NCI-H446 (cell line): ENCODE measurements around the gene MOGAT1.
"Not testable (repeated sequence)": the region's sequence is repeated elsewhere in the genome, so short reads cannot be mapped to it uniquely, and the experiment has no call there.

Experiments used
- DNase-seq, 2 experiments: peaks; one replicate each; lab custom pipeline; 2025; lab: John Stamatoyannopoulos, UW

Gene MOGAT1

GRCh38 chr2:222670191-222671038 is 1.0 kb upstream of the MOGAT1 start:
- DNase-seq = no peak

GRCh38 chr2:222672068-222672401 is 577 bp downstream of the MOGAT1 start:
- DNase-seq = no peak

DNA sequence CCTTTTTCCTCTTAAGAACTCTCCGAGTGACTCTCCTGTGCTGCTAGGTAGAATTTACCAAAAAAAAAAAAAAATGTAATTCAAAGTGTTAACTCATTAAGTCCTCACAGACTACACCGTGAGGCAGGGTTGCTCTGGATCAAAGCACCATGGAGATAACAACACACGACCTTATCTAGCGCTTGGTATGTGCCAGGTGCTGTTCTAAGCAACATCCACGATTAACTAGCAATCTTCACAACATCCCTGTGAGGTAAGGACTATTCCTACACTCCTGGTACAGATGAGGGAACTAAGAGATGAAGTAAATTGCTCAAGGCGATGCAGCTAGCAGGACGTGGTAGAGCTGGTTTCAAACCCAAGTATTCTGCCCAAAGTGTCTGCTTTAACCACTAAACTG is 1.8 kb downstream of the MOGAT1 start:
- DNase-seq = no peak

- DNase-seq = no peak
Measured at GRCh38 chr2:222673883-222674282, 2.4 kb downstream of the MOGAT1 start.

DNA sequence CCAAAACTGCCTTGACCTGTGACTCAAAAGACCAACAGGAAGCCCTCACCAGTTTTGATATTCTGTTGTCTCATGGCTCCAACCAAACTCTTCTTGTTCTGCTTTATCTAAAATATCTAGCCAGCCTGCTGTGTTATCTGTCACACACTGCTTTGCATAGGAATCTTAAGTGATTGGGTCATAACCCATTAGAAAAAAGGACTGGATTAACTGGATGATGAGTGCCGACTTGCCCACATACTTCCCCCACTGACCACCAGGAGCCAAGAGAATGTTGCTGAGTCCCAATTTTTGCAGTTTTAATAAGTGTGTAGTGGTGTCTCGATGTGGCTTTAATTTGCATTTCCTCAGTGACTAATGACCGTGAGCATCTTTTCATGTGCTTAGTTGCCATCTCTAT is 6.5 kb downstream of the MOGAT1 start:
- DNase-seq = no peak

- DNase-seq = no peak
Measured at GRCh38 chr2:222683805-222684204, 12.3 kb downstream of the MOGAT1 start.

DNA sequence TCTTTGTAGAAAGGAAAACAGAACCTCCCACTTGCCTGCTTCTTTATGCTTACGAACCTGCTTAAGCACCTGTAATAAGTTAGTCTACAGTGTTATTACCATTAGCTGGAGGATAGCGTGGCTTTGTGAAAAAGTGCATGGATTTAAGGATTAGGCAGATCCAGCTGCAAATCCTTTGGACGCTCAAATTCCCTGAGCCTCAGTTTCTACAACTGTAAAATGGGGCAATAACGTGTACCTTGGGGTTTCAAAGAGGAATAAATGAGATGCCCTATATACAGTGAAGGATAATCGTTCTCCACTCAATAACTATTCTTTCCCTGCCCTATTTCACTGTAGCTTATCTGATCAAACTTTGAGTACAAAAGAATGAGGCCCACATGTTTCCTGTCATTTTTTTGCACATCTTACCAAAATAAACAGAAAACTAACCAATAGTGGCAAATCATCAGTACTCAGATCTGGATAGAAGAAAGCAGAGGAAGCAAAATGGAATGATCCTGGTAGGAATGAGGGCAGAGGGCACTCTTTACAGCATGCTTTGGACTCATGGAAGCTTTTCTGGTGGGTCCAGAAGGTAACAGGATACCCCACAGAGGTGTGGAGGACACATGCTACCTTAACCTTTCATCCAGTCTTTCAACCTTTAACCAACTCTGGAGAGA is 14.8 kb downstream of the MOGAT1 start:
- DNase-seq = no peak

DNA sequence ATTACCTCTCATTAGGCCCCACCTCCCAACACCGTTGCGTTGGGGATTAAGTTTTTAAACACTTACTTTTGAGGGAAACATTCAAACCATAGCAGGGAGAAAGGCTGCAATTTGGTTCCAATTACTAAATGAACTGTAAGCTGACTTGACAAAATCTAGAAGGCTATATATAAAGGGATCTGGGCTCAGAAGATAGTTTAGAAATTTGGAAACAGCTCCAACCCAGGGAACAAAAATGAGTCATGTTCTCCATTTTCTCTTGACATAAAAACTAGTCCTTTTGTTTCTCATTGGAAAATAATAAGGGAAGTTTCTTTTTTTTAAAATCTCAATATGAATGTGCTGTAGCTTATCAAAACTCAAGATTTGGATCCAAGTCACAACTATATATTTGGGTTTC is 17.5 kb downstream of the MOGAT1 start:
- no peak for DNase-seq

DNA sequence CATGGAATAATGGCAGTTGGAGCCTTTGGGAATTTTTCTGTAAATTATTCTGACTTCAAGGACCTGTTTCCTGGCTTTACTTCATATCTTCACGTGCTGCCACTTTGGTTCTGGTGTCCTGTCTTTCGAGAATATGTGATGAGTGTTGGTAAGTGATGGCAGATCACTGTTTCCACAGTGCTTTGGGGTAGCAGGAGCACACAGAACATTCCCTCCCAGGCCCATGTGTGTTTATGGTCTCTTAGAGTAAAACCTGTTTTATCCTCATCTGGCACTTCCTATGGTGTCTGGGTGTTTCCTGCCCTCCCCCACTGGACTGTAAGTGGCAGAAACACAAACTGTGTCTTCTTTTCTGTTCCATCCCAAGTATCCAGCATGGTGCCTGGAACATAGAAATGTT is 17.9 kb downstream of the MOGAT1 start:
- DNase-seq = no peak

GRCh38 chr2:222690564-222691200 is 19.2 kb downstream of the MOGAT1 start:
- DNase-seq = peak; percentile 42 to 76

DNA sequence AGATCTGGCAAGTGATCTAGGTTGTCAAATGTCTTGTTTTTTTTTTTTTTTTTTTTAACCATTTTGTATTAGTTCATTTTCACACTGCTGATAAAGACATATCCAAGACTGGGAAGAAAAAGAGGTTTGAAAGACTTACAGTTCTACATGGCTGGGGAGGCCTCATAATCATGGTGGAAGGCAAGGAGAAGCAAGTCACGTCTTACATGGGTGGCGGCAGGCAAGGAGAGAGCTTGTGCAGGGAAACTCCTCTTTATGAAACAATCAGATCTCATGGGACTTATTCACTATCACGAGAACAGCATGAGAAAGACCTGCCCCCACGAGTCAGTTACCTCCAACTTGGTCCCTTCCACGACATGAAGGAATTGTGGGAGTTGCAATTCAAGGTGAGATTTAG is 22.0 kb downstream of the MOGAT1 start:
- DNase-seq = not testable (repeated sequence)

DNA sequence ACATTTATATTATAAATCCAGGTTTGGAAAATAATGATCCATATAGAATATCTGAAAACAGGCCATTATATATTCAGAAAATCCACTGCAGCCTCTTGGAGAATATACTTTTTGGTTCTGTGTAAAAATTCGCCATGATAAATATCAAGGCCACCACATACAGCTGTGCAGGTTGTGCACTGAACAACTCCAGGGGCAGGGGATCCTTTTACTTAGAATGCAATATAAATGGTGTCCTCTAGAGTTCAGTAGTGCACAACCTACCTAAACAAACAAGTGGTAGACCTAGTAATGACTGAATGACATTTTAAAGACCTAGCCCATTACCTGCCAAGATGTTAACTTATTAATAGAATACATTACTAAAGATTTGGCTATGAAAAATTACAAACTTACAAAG is 22.4 kb downstream of the MOGAT1 start:
- no peak for DNase-seq

- no peak for DNase-seq
Measured at GRCh38 chr2:222698276-222698675, 26.8 kb downstream of the MOGAT1 start.

- DNase-seq = no peak
Measured at GRCh38 chr2:222701233-222701632, 29.8 kb downstream of the MOGAT1 start.

- no peak for DNase-seq
Measured at GRCh38 chr2:222701721-222702131, 30.3 kb downstream of the MOGAT1 start.

DNA sequence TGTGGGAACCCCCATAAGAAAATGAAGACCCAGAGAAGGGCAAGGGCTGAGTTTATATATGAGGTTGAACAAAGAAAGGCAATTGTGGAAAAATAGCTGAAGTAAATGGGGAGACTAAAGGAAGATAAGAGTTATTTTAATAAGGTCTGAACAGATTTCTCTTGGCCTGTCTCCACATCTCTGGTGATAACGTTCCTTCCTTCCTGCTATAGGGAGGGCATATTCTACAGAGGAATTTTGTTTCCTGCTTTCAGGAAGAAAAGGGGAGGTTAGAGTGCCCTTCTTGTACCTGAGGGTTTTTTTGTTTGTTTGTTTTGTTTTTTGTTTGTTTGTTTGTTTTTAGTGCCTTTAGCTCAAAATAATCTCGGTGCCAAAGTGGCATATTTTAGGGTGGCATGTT is 31.6 kb downstream of the MOGAT1 start:
- DNase-seq = no peak

GRCh38 chr2:222703886-222704285 is 32.4 kb downstream of the MOGAT1 start:
- DNase-seq = no peak

- DNase-seq = no peak
Measured at GRCh38 chr2:222706616-222707015, 35.2 kb downstream of the MOGAT1 start.

DNA sequence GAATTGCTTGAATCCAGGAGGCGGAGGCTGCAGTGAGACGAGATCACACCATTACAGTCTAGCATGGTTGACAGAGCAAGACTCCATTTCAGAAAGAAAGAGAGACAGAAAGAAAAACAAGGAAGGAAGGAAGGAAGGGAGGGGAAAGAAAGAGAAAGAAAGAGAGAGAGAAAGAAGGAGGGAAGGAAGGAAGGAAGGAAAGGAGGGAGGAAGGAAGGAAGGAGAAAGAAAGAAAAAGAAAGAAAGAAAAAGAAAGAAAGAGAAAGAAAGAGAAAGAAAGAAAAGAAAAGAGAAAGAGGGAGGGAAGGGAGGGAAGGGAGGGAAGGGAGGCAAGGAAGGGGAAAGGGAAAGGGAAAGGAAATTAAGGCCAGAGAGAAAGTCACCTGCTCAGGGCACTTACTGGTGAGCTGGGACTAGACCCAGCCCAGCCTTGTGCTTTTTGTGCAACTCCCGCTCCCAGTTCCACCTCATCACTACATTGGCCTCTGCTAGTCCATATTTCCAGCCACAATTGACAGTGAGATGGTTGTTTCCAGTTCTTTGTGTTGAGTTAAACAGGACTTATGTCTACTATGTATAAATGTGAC is 35.7 kb downstream of the MOGAT1 start:
- no peak for DNase-seq

GRCh38 chr2:222707689-222708273 is 36.3 kb downstream of the MOGAT1 start:
- DNase-seq = no peak

DNA sequence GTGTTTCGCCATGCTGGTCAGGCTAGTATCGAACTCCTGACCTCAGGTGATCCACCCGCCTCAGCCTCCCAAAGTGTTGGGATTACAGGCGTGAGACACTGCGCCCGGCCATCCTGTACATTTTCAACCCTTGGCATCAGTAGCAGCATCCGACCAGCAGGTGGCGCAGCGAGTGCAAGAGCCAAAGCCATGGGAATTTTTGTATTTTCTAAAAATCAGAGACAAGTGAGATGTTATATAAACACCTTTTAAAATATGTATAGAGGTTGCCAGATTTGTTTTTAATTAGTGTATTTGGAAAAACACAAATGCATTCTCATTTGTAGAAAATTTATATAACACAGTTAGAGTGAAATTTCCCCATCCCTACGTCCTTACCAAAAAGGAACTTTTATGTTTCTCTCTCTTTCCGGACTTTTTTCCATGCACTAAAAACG is 36.8 kb downstream of the MOGAT1 start:
- peak in 1 of 2 experiments; percentile 74 for DNase-seq

DNA sequence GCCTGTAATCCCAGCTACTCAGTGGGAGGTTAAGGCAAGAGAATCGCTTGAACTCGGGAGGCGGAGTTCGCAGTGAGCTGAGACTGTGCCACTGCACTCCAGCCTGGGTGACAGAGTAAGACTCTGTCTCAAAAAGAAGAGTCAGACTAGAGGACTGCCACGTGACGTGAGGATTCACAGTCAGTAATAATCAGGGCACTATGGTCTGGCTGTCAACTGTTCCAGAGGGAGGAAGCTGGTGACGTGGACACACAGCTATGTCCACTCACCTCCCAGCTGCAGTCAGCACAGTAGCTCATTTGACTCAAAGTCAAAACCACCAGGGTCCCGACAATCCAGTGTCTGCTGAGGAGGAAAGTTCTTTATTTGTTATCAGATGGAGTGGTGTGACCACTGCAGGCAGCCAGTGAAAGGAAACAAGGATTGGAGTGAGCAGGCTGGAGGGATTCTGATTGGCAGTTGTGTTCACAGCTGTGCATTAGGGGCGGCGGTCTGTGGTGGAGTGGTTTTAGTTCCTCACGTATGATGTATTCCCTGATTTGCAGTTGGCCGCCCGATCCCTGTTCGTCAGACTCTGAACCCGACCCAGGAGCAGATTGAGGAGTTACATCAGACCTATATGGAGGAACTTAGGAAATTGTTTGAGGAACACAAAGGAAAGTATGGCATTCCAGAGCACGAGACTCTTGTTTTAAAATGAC is 37.9 kb downstream of the MOGAT1 start:
- no peak for DNase-seq
